COR-L47 (cell line): Measurements from ENCODE around the gene PDE9A.

Experiments used
- DNase-seq: peaks from one replicate; lab custom pipeline; 2025; lab: John Stamatoyannopoulos, UW

Gene PDE9A

GRCh38 chr21:42688226-42688840, 34.9 kb downstream of the PDE9A start:
- DNase-seq, result no peak

DNA sequence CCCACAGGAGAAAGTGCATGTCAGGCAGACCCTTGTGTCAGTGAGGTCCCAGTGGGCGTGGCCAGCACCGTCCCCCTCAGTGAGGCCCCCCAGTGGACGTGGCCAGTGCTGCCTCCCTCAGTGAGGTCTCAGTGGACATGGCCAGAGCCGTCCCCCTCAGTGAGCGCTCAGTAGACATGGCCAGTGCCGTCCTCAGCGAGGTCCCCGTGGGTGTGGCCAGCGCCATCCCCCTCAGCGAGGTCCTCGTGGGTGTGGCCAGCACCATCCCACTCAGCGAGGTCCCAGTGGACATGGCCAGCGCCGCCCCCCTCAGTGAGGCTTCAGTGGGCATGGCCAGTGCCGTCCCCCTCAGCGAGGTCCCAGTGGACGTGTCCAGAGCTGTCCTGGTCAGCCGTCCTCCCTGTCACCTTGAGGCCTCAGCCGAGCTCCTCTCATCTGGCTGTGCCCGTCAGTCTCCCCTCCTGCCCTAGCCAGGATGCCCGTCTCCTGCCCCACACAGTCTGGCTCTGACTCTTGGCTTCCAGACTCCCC, 35.5 kb downstream of the PDE9A start:
- DNase-seq, result no peak

- DNase-seq, result no peak
Observed at GRCh38 chr21:42690586-42690985, 37.2 kb downstream of the PDE9A start.

DNA sequence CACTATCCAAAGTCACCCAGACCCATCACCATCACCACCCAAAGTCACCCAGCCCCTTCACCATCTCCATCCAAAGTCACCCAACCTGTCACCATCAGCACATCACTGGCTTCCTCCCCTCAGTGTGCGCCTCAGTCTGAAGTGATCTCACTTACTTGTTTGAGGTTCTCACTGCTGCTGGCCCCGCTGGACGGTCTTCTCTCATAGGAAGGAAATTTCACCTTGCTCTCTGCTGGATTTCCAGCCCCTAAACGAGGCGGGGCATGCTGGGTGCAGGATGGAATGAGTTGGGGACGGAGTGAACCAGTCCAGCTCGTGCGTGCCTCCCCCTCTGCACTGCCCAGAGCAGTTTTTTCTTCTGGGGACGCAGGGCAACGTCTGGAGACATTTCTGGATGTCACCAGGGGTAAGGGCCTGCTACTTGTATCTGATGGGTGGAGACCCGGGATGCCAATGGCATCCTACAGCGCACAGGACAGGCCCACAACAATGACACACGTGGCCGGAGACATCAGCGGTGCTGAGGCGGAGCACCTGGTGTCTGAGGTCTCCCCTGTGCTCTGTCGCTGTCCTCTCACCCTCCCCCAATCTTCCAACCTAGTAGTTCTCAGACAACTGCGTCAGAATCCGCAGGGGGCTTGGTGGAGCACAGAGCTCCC, 38.6 kb downstream of the PDE9A start:
- no peak for DNase-seq

DNA sequence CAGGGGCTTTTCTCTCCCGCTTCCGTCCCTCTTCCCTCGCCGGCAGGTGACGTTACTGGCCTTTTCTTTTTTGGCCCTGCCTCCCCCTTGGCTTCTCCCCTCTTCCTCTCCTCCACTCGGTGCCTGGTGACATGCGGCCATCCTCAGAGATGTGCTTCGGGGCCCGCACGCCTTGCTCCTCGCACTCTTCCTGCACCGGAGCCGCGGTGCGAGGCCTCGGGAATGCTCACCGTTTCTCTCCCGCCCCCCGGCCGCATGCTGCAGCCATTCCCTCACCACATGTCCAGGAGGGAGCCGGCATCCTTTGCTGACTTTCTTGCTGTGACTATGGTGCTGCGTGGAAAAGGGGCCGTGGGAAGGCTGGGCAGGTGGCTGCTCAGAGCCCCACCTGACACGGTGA, 39.3 kb downstream of the PDE9A start:
- no peak for DNase-seq

GRCh38 chr21:42694751-42695696, 41.6 kb downstream of the PDE9A start:
- no peak for DNase-seq

- no peak for DNase-seq
Observed at GRCh38 chr21:42695697-42696380, 42.4 kb downstream of the PDE9A start.

- DNase-seq, result no peak
Observed at GRCh38 chr21:42696501-42697040, 43.1 kb downstream of the PDE9A start.

- DNase-seq, result no peak
Observed at GRCh38 chr21:42698733-42699132, 45.3 kb downstream of the PDE9A start.

- DNase-seq, result no peak
Observed at GRCh38 chr21:42699196-42699595, 45.8 kb downstream of the PDE9A start.

DNA sequence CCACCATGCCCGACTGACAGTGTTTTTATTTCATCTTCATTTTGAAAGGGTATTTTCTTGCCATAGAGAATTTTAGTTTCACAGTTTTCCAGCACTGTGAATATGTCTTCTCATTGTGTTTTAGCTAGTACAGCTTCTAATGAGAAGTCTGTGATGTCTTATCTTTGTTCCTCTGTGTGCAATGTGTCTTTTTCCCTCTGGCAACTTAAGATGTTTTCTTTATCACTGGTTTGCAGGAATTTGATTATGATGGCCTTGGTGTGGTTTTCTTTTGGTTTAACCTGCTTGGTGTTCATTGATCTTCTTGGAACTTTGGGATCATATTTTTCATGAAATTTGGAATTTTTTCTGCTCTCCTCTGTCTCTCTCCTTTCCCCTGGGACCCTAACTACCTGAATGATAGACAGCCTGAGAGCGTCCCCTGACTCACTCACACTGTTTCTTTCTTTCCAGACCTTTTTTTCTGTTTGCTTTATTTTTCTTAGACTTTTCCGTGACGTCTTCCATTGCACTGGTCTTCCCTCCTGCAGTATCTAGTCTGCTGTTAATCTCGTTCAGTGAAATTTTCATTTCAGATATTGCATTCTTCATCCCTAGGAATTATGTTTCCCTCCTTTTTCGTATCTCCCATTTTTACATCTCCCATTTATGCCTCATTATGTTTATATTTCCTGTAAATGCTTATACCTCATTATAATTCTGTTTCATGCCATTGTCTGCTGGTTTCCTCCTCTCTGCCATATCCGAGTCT, 48.5 kb downstream of the PDE9A start:
- DNase-seq, result no peak

GRCh38 chr21:42702720-42703119, 49.3 kb downstream of the PDE9A start:
- DNase-seq, result no peak

DNA sequence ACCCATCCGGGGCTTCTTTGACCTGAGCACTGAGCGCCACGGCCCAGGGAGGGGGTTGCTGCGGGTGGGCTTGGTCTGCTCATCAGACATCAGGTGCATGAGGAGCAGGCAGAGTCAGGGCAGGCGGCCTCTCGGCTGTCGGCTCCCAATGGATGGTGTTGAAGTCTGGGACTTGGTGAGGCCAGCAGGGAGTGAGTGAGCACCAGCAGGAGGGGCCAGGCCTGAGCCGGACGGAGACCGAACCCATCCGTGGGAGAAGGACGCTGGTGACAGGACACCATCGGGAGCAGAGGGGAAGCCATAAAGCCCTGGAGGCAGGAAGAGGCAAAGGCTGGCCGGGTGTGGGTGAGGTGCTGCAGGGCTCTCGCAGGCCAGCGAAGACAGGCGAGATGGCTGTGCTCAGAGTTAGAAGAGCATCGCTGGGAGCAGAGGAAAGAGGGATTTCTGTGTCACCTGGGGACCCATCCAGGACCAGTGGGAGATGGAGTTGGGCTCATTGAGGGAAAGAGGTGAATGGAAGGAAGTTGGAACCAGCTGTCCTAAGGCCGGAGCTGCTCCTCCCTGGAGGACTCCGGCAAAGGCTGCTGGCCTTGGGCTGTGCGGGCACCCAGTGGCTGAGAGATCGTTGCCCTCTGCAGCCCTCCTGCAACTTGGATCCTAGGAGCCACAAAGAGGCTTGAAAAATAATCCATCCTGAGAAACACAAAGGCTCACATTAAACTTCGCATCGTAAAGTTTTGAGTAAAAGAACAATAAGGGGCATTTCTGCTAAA, 49.9 kb downstream of the PDE9A start:
- no peak for DNase-seq

DNA sequence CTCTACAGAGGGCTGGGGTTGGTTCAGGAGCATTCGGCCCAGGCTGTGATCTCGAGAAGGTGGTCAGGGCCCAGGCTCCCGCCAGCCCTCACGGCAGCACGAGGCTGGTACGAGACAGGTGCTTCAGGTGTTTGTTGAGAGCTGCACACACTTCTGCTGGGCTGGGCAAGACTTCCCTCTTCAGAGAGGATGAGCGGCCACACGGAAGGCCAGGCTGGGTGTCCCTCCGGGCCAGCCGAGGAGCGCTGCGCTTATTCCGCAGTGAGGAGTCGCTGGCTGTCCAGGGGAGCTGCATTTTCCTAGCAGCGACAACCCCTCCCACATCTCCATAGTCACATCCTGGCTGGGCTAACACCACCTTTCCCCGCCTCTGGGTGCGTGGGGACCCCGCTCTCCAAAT, 50.5 kb downstream of the PDE9A start:
- no peak for DNase-seq

- DNase-seq, result no peak
Observed at GRCh38 chr21:42704861-42705260, 51.4 kb downstream of the PDE9A start.

GRCh38 chr21:42705346-42705745, 51.9 kb downstream of the PDE9A start:
- DNase-seq, result no peak

GRCh38 chr21:42705746-42706374, 52.4 kb downstream of the PDE9A start:
- DNase-seq, result no peak

GRCh38 chr21:42706765-42707164, 53.3 kb downstream of the PDE9A start:
- DNase-seq, result no peak

DNA sequence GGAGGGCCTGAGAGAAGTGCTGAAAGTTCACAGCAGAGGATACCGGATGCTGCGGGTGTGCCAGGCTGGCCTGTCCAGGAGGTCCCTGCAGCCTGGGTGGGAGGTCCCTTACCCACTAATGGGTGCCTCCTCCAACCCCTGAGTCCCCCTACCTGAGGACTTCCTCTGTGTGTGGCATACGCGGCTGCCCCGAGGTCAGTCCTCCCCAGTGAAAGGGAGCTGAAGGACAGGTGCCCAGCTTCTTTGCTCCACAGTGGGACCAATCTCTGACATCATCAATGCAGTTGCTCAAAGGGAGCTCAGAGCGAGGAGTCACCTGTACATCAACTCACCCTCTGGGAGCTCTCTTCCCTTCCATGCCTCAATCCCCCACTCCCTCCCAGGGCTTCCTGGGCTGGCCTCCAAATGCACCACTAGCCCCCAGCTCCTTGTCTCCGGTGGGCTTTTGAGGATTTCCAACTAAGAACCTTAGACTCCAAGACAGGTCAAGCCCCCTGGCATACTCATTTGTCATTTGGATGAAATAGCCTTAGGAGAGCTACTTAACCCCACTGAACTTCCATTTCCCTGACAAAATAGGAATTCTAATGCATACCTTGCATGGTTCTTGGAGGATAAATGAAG, 53.9 kb downstream of the PDE9A start:
- no peak for DNase-seq
